ENCODE data around the gene SAMD4A. TPM values are rescaled to one million over a fixed set of nuclear protein-coding genes. Genes with fewer than 3 reads are reported as not detected.

Gene SAMD4A
- total RNA-seq, 1 experiment from 2014 or later: 26.5 TPM

GRCh38 chr14:54640506-54640905, 73.6 kb downstream of the SAMD4A start:
- TF ChIP-seq EZH2 (IDR thresholded peaks at IDR 0.05; ENCODE audit: borderline replicate concordance, low read depth, low read length, poor library complexity, severe bottlenecking) (no peak), CTCF (conservative IDR thresholded peaks at IDR 0.05; ENCODE audit: low read depth, low read length) (no peak)
- Histone ChIP-seq H3K27me3 (replicated peaks; ENCODE audit: insufficient read depth, low read depth, low read length, poor library complexity) (no peaks in the 10 kb centered on the region), H3K27ac (ENCODE audit: low read depth, low read length, poor library complexity, severe bottlenecking) (no peak overlapping the region), H3K36me3 (ENCODE audit: insufficient read depth, low read length, poor library complexity, severe bottlenecking) (no peaks in the 10 kb centered on the region), H3K9me3 (ENCODE audit: low read depth, low read length, poor library complexity, severe bottlenecking) (no peaks in the 10 kb centered on the region), H3K4me1 (ENCODE audit: insufficient read depth, low read length, poor library complexity, severe bottlenecking) (peaks cover 18% of the 10 kb centered on the region), H3K4me3 (ENCODE audit: low read depth, low read length, poor library complexity, severe bottlenecking) (no peak overlapping the region)
- no peak for DNase-seq (ENCODE audit: low spot score)
- intact Hi-C loops (cut with micrococcal nuclease; ENCODE audit: unreplicated experiment): loop anchor here (5.0 kb wide), 1 partner anchor 73 kb away; the partner anchor contains the start of gene SAMD4A
- POLR2A ChIA-PET (ENCODE audit: low non-redundant PET): interaction anchor here (0.6 kb wide), 1 partner anchor 242 kb away, joined by 3 read pairs; no protein-coding TSS in a partner anchor
- CTCF ChIA-PET: no interaction called here
- no TSS peak for BruUV-seq (replicated peaks)

- Histone ChIP-seq H3K27ac (ENCODE audit: low read depth, low read length, poor library complexity, severe bottlenecking) (no peak overlapping the region), H3K27me3 (replicated peaks; ENCODE audit: insufficient read depth, low read depth, low read length, poor library complexity) (no peaks in the 10 kb centered on the region), H3K4me1 (ENCODE audit: insufficient read depth, low read length, poor library complexity, severe bottlenecking) (peaks cover 18% of the 10 kb centered on the region), H3K4me3 (ENCODE audit: low read depth, low read length, poor library complexity, severe bottlenecking) (no peak overlapping the region), H3K36me3 (ENCODE audit: insufficient read depth, low read length, poor library complexity, severe bottlenecking) (no peaks in the 10 kb centered on the region), H3K9me3 (ENCODE audit: low read depth, low read length, poor library complexity, severe bottlenecking) (no peaks in the 10 kb centered on the region)
- intact Hi-C loops (cut with micrococcal nuclease; ENCODE audit: unreplicated experiment): loop anchor here (5.0 kb wide), 1 partner anchor 75 kb away; the partner anchor contains the start of gene SAMD4A
- CTCF ChIA-PET: interaction anchor here (1.0 kb wide), 1 partner anchor 78 kb away, joined by 3 read pairs; no protein-coding TSS in a partner anchor
- POLR2A ChIA-PET (ENCODE audit: low non-redundant PET): no interaction called here
- TF ChIP-seq EZH2 (IDR thresholded peaks at IDR 0.05; ENCODE audit: borderline replicate concordance, low read depth, low read length, poor library complexity, severe bottlenecking) (no peak), CTCF (conservative IDR thresholded peaks at IDR 0.05; ENCODE audit: low read depth, low read length) (no peak)
- BruUV-seq (replicated peaks): no TSS peak
- no peak for DNase-seq (ENCODE audit: low spot score)
Measured at GRCh38 chr14:54642121-54642520, 75.2 kb downstream of the SAMD4A start.

GRCh38 chr14:54642801-54643695, 76.1 kb downstream of the SAMD4A start:
- no TSS peak for BruUV-seq (replicated peaks)
- peak; percentile 41 for DNase-seq (ENCODE audit: low spot score)
- ChIA-PET CTCF (interaction anchor here (1.0 kb wide), 1 partner anchor 79 kb away, joined by 3 read pairs; no protein-coding TSS in a partner anchor), POLR2A (ENCODE audit: low non-redundant PET) (no interaction called here)
- Histone ChIP-seq H3K27ac (ENCODE audit: low read depth, low read length, poor library complexity, severe bottlenecking) (no peak overlapping the region), H3K4me3 (ENCODE audit: low read depth, low read length, poor library complexity, severe bottlenecking) (no peak overlapping the region), H3K9me3 (ENCODE audit: low read depth, low read length, poor library complexity, severe bottlenecking) (no peaks in the 10 kb centered on the region), H3K4me1 (ENCODE audit: insufficient read depth, low read length, poor library complexity, severe bottlenecking) (peaks cover 10% of the 10 kb centered on the region), H3K27me3 (replicated peaks; ENCODE audit: insufficient read depth, low read depth, low read length, poor library complexity) (no peaks in the 10 kb centered on the region), H3K36me3 (ENCODE audit: insufficient read depth, low read length, poor library complexity, severe bottlenecking) (no peaks in the 10 kb centered on the region)
- peak; percentile 49 for TF ChIP-seq CTCF (conservative IDR thresholded peaks at IDR 0.05; ENCODE audit: low read depth, low read length)
- no peak for TF ChIP-seq EZH2 (IDR thresholded peaks at IDR 0.05; ENCODE audit: borderline replicate concordance, low read depth, low read length, poor library complexity, severe bottlenecking)
- intact Hi-C loops (cut with micrococcal nuclease; ENCODE audit: unreplicated experiment): loop anchor here (5.0 kb wide), 1 partner anchor 76 kb away; the partner anchor contains the start of gene SAMD4A
